Activated CD8-positive, alpha-beta memory T cell treated with anti-CD3 and anti-CD28 coated beads for 36 hours (primary cell): Measurements from ENCODE around the gene PRKCZ. TPM values are rescaled to one million over a fixed set of nuclear protein-coding genes. Genes with fewer than 3 reads are reported as not detected.

ENCODE experiments used
- CTCF ChIA-PET: fragments of 350-600 bp; sonication (Branson Sonifier 250); formaldehyde crosslinking; loops from one replicate; lab custom pipeline; 2021; ENCODE audit warnings: antibody characterized with exemption; lab: Charles Lee
- POLR2A ChIA-PET: fragments of 350-600 bp; sonication (Branson Sonifier 250); formaldehyde crosslinking; loops from one replicate; lab custom pipeline; 2021; ENCODE audit warnings: antibody characterized with exemption; lab: Charles Lee
- total RNA-seq, 2 experiments: library from RNA; stranded (reverse); gene quantifications; one replicate each; pipeline ENCODE4 v1.2.3, GENCODE V29; 2021

PRKCZ gene
- total RNA-seq, 2 experiments from 2014 or later = 12.6 to 13.2 TPM

- ChIA-PET CTCF (interaction anchor here (1.5 kb wide), 1 partner anchor 81 kb away, joined by 3 read pairs; no protein-coding TSS in a partner anchor), POLR2A (no interaction called here)
Measured at GRCh38 chr1:2041887-2042286, 8.3 kb upstream of the PRKCZ start.

- ChIA-PET CTCF (interaction anchor here (0.7 to 2.4 kb wide), 8 partner anchors 10 to 134 kb away, joined by 3 to 17 read pairs (median 4); no protein-coding TSS in a partner anchor), POLR2A (no interaction called here)
Measured at GRCh38 chr1:2042830-2043773, 7.1 kb upstream of the PRKCZ start.

GRCh38 chr1:2043886-2044285, 6.3 kb upstream of the PRKCZ start:
- ChIA-PET POLR2A (no interaction called here), CTCF (interaction anchor here (0.6 to 3.4 kb wide), 14 partner anchors 8 to 242 kb away, joined by 3 to 24 read pairs (median 4); partner anchors contain the start of gene CFAP74)

- ChIA-PET POLR2A (no interaction called here), CTCF (interaction anchor here (0.6 to 3.4 kb wide), 30 partner anchors 9 to 574 kb away, joined by 3 to 24 read pairs (median 4); partner anchors contain the start of genes CFAP74 and GABRD)
Measured at GRCh38 chr1:2044510-2045319, 5.5 kb upstream of the PRKCZ start.

- CTCF ChIA-PET = interaction anchor here (0.6 to 3.4 kb wide), 19 partner anchors 11 to 255 kb away, joined by 3 to 24 read pairs (median 5); partner anchors contain the start of gene GABRD
- POLR2A ChIA-PET = no interaction called here
Measured at GRCh38 chr1:2045468-2046173, 4.6 kb upstream of the PRKCZ start.

GRCh38 chr1:2046174-2046917, 3.9 kb upstream of the PRKCZ start:
- ChIA-PET POLR2A (no interaction called here), CTCF (interaction anchor here (0.9 to 3.4 kb wide), 7 partner anchors 10 to 138 kb away, joined by 3 to 24 read pairs (median 4); no protein-coding TSS in a partner anchor)

- ChIA-PET CTCF (interaction anchor here (0.9 to 3.4 kb wide), 5 partner anchors 9 to 139 kb away, joined by 3 to 24 read pairs (median 3); no protein-coding TSS in a partner anchor), POLR2A (no interaction called here)
Measured at GRCh38 chr1:2046953-2047748, 3.1 kb upstream of the PRKCZ start.

- ChIA-PET POLR2A (no interaction called here), CTCF (interaction anchor here (0.8 to 1.3 kb wide), 2 partner anchors 88 to 104 kb away, joined by 3 to 4 read pairs; no protein-coding TSS in a partner anchor)
Measured at GRCh38 chr1:2047749-2048729, 2.2 kb upstream of the PRKCZ start.

GRCh38 chr1:2049225-2049717, 940 bp upstream of the PRKCZ start:
- CTCF ChIA-PET = interaction anchor here (1.0 to 1.3 kb wide), 2 partner anchors 89 to 207 kb away, joined by 3 to 4 read pairs; no protein-coding TSS in a partner anchor

GRCh38 chr1:2050461-2050792, 216 bp downstream of the PRKCZ start:
- CTCF ChIA-PET = interaction anchor here (1.0 kb wide), 1 partner anchor 206 kb away, joined by 3 read pairs; no protein-coding TSS in a partner anchor
- POLR2A ChIA-PET = no interaction called here

More at GRCh38 chr1:2049225-2049717, 940 bp upstream of the PRKCZ start:
- POLR2A ChIA-PET = no interaction called here

- POLR2A ChIA-PET = no interaction called here
- CTCF ChIA-PET = no interaction called here
Measured at GRCh38 chr1:2050793-2051682, 827 bp downstream of the PRKCZ start.

- POLR2A ChIA-PET = no interaction called here
Measured at GRCh38 chr1:2052054-2052679, 2.0 kb downstream of the PRKCZ start.

GRCh38 chr1:2052756-2053155, 2.5 kb downstream of the PRKCZ start:
- CTCF ChIA-PET = interaction anchor here (0.8 kb wide), 1 partner anchor 10 kb away, joined by 3 read pairs; no protein-coding TSS in a partner anchor

More at GRCh38 chr1:2052054-2052679, 2.0 kb downstream of the PRKCZ start:
- CTCF ChIA-PET = interaction anchor here (0.8 kb wide), 1 partner anchor 9 kb away, joined by 3 read pairs; no protein-coding TSS in a partner anchor

GRCh38 chr1:2053217-2053616, 3.0 kb downstream of the PRKCZ start:
- CTCF ChIA-PET = interaction anchor here (0.8 kb wide), 1 partner anchor 10 kb away, joined by 3 read pairs; no protein-coding TSS in a partner anchor
- POLR2A ChIA-PET = no interaction called here

More at GRCh38 chr1:2052756-2053155, 2.5 kb downstream of the PRKCZ start:
- POLR2A ChIA-PET = no interaction called here
